Measurements from ENCODE around the gene LAGE3. TPM values are rescaled to one million over a fixed set of nuclear protein-coding genes. Genes with fewer than 3 reads are reported as not detected.

Gene LAGE3
- total and polyA plus RNA-seq, 2 of the 8 experiments (the other 6 are each of a cell fraction or from before 2014, with no cell fraction given), result 44.5 to 102 TPM

- Histone ChIP-seq H3K9me3 (ENCODE audit: insufficient read depth in 2 of 2, low read depth in 1 of 2, low read length in 1 of 2) (no peaks in the 10 kb centered on the region), H3K56ac (replicated peaks; ENCODE audit: insufficient read length, low read depth, low read length) (no peak within 1 kb of the TSS), H3K4me2 (ENCODE audit: insufficient read depth in 1 of 2, low read depth in 2 of 2, low read length in 2 of 2) (peak within 1 kb of the TSS; percentile 68 to 89), H3K4ac (replicated peaks; ENCODE audit: insufficient read length, low read depth, low read length) (no peak within 1 kb of the TSS), H4K20me1 (replicated peaks in 1 of 2; ENCODE audit: control insufficient read depth in 1 of 2, insufficient read depth in 2 of 2, low read length in 2 of 2) (peaks cover 0 to 13% of the 10 kb centered on the region in 2 experiments), H4K91ac (replicated peaks; ENCODE audit: insufficient read length, low read length) (no peak within 1 kb of the TSS), H2BK120ac (replicated peaks; ENCODE audit: low read depth, low read length) (no peak within 1 kb of the TSS), H4K8ac (ENCODE audit: extremely low read depth, insufficient read depth, low read length) (peak within 1 kb of the TSS; percentile 51; the same call in 1 of the 2 replicates), H2BK20ac (ENCODE audit: low read length) (no peak within 1 kb of the TSS), H3K79me1 (ENCODE audit: low read depth, low read length) (no peaks in the 10 kb centered on the region), H2BK5ac (ENCODE audit: low read depth, low read length) (no peak within 1 kb of the TSS), H2AK5ac (ENCODE audit: low read depth, low read length) (no peak within 1 kb of the TSS), H4K5ac (ENCODE audit: insufficient read length, low read depth, low read length) (peak within 1 kb of the TSS; percentile 76), H2BK12ac (ENCODE audit: low read depth, low read length) (no peak within 1 kb of the TSS), H3K36me3 (ENCODE audit: control insufficient read depth in 2 of 4, insufficient read depth in 4 of 4, low read length in 3 of 4) (peaks cover 0 to 32% (median 16%) of the 10 kb centered on the region in 4 experiments; a peak in 6 of 8 replicates), H3K4me1 (replicated peaks in 1 of 4; ENCODE audit: control insufficient read depth in 3 of 4, insufficient read depth in 4 of 4, low read length in 3 of 4) (peaks cover 0 to 6% (median 4%) of the 10 kb centered on the region in 4 experiments; a peak in 6 of 7 replicates), H2AFZ (ENCODE audit: low read length) (no peak within 1 kb of the TSS), H3K27me3 (replicated peaks in 1 of 4; ENCODE audit: control insufficient read depth in 3 of 4, extremely low read depth in 1 of 4, insufficient read depth in 3 of 4, low read length in 3 of 4) (no peaks in the 10 kb centered on the region), H2BK15ac (ENCODE audit: low read length) (no peak within 1 kb of the TSS), H3K9ac (replicated peaks in 1 of 4; ENCODE audit: extremely low read depth in 1 of 4, low read depth in 3 of 4, low read length in 3 of 4) (peak within 1 kb of the TSS; percentile 29 to 69 (median 59)), H3K14ac (ENCODE audit: insufficient read length) (no peak within 1 kb of the TSS), H3K23ac (ENCODE audit: insufficient read length) (no peak within 1 kb of the TSS), H3K23me2 (ENCODE audit: low read depth, low read length) (peaks cover 2% of the 10 kb centered on the region; the same call in 1 of the 2 replicates), H3K4me3 (ENCODE audit: extremely low read depth in 1 of 4, insufficient read depth in 2 of 4, low read depth in 3 of 4, low read length in 4 of 4) (peak within 1 kb of the TSS; percentile 56 to 86 (median 66)), H3K79me2 (ENCODE audit: control insufficient read depth in 1 of 2, insufficient read depth in 2 of 2, low read length in 2 of 2) (peaks cover 0 to 17% of the 10 kb centered on the region in 2 experiments; a peak in 2 of 4 replicates), H3K18ac (ENCODE audit: extremely low read depth, low read length) (peak within 1 kb of the TSS; percentile 62; the same call in 1 of the 2 replicates), H3K27ac (ENCODE audit: low read depth, low read length) (peak within 1 kb of the TSS; percentile 67; the same call in 1 of the 2 replicates)
- DNase-seq (ENCODE audit: low read depth in 1 of 2, low spot score in 2 of 2), result peak in 1 of 2 experiments; percentile 56
- FAIRE-seq, result no peak
- ChIA-PET CTCF (ENCODE audit: partially characterized antibody) (no interaction called here), POLR2A (ENCODE audit: partially characterized antibody) (interaction anchor here (1.0 to 2.6 kb wide), 2 partner anchors 12 to 90 kb away, joined by 3 to 9 read pairs; no protein-coding TSS in a partner anchor)
- no peak for TF ChIP-seq CREB1 (IDR thresholded peaks at IDR 0.05)
- 0 out of 2 replicates have a peak, but pooled peaks have one; percentile 34 for TF ChIP-seq CHD2 (IDR thresholded peaks at IDR 0.05; ENCODE audit: low read length)
- TF ChIP-seq YY1 (IDR thresholded peaks at IDR 0.05; ENCODE audit: low read depth, low read length), result peak; percentile 85
- TF ChIP-seq TAF1 (IDR thresholded peaks at IDR 0.05; ENCODE audit: low read depth, low read length), result peak; percentile 50; the same call in 1 of the 2 replicates
- WGBS, 2 experiments (ENCODE audit: extremely low coverage in 1 of 2, insufficient coverage in 1 of 2, insufficient read length in 1 of 2, insufficient replicate concordance in 2 of 2, low coverage in 1 of 2, low lambda C conversion rate in 2 of 2, missing lambda C conversion rate in 1 of 2), result 3% methylated on average over 12 of the region's 93 CpGs; no CpG with 5 or more reads in 1 of the 2 experiments
Measured at GRCh38 chrX:154436983-154437752, 41.9 kb downstream of the LAGE3 start, which contains the start of gene GDI1. TSS of gene GDI1 (plus strand) at chrX:154437154. CDS start at chrX:154437255, 101 bp downstream.
